ENCODE results near the gene PHYH.

- TF ChIP-seq EZH2phosphoT487 (IDR thresholded peaks at IDR 0.05; ENCODE audit: low read depth, severe bottlenecking, unreplicated experiment) (no peak), CTCF (IDR thresholded peaks at IDR 0.05; ENCODE audit: poor library complexity) (no peak)
Measured at GRCh38 chr10:13272164-13272571, 27.7 kb downstream of the PHYH start.

Data from hepatocyte (in vitro differentiated cells).